ENCODE data around the gene ARHGAP35.
"Not testable (repeated sequence)": the region's sequence is repeated elsewhere in the genome, so short reads cannot be mapped to it uniquely, and the experiment has no call there.

The ARHGAP35 gene

GRCh38 chr19:46868025-46868802 is 7.4 kb downstream of the ARHGAP35 start:
- Mint-ChIP-seq H3K27ac (no peak overlapping the region), H3K4me3 (no peak overlapping the region), H3K36me3 (ENCODE audit: low read depth) (peaks cover 12% of the 10 kb centered on the region), H3K4me1 (ENCODE audit: low read depth) (peaks cover 25% of the 10 kb centered on the region), H3K27me3 (no peaks in the 10 kb centered on the region), H3K9me3 (no peaks in the 10 kb centered on the region)
- intact Hi-C loops (cut with micrococcal nuclease) = loop anchor here (10.0 kb wide), 1 partner anchor 67 kb away; no protein-coding TSS in a partner anchor

DNA sequence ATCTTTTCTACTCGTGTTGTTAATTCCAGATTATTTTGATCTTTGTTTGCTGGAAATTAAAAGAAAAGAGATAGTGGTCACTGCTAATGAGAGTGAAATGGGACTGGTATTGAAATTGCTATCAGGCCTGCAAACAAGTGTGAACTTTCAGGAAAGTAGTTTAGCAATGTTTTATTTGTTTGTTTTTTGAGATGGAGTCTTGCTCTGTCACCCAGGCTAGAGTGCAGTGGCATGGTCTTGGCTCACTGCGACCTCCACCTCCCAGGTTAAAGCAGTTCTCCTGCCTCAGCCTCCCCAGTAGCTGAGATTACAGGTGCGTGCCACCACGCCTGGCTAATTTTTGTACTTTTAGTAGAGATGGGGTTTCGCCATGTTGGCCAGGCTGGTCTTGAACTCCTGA is 10.4 kb downstream of the ARHGAP35 start:
- peaks cover 11% of the 10 kb centered on the region for H3K4me1 Mint-ChIP-seq (ENCODE audit: low read depth)
- H3K27ac Mint-ChIP-seq; H3K27me3 Mint-ChIP-seq; intact Hi-C loops (cut with micrococcal nuclease); H3K9me3 Mint-ChIP-seq; H3K36me3 Mint-ChIP-seq (ENCODE audit: low read depth); H3K4me3 Mint-ChIP-seq: not testable (repeated sequence)

- Mint-ChIP-seq H3K27ac (no peak overlapping the region), H3K4me1 (ENCODE audit: low read depth) (no peaks in the 10 kb centered on the region)
- intact Hi-C loops (cut with micrococcal nuclease) = no loop called here
Observed at GRCh38 chr19:46872967-46873366, 12.2 kb downstream of the ARHGAP35 start.

GRCh38 chr19:46875234-46875633 is 14.4 kb downstream of the ARHGAP35 start:
- intact Hi-C loops (cut with micrococcal nuclease) = no loop called here
- H3K27me3 Mint-ChIP-seq = no peaks in the 10 kb centered on the region
- no peak overlapping the region for H3K27ac Mint-ChIP-seq

More at GRCh38 chr19:46872967-46873366, 12.2 kb downstream of the ARHGAP35 start:
- H3K4me3 Mint-ChIP-seq = no peak overlapping the region
- H3K9me3 Mint-ChIP-seq = no peaks in the 10 kb centered on the region
- H3K36me3 Mint-ChIP-seq (ENCODE audit: low read depth) = peaks cover 6% of the 10 kb centered on the region
- no peaks in the 10 kb centered on the region for H3K27me3 Mint-ChIP-seq

GRCh38 chr19:46875657-46876056 is 14.9 kb downstream of the ARHGAP35 start:
- H3K27me3 Mint-ChIP-seq = no peaks in the 10 kb centered on the region
- H3K4me3 Mint-ChIP-seq = no peak overlapping the region
- no peak overlapping the region for H3K27ac Mint-ChIP-seq
- intact Hi-C loops (cut with micrococcal nuclease) = no loop called here
- H3K4me1 Mint-ChIP-seq (ENCODE audit: low read depth) = no peaks in the 10 kb centered on the region
- no peaks in the 10 kb centered on the region for H3K9me3 Mint-ChIP-seq
- H3K36me3 Mint-ChIP-seq (ENCODE audit: low read depth) = peaks cover 6% of the 10 kb centered on the region

More at GRCh38 chr19:46875234-46875633, 14.4 kb downstream of the ARHGAP35 start:
- peaks cover 6% of the 10 kb centered on the region for H3K36me3 Mint-ChIP-seq (ENCODE audit: low read depth)
- H3K9me3 Mint-ChIP-seq = no peaks in the 10 kb centered on the region
- H3K4me3 Mint-ChIP-seq = no peak overlapping the region
- H3K4me1 Mint-ChIP-seq (ENCODE audit: low read depth) = no peaks in the 10 kb centered on the region

DNA sequence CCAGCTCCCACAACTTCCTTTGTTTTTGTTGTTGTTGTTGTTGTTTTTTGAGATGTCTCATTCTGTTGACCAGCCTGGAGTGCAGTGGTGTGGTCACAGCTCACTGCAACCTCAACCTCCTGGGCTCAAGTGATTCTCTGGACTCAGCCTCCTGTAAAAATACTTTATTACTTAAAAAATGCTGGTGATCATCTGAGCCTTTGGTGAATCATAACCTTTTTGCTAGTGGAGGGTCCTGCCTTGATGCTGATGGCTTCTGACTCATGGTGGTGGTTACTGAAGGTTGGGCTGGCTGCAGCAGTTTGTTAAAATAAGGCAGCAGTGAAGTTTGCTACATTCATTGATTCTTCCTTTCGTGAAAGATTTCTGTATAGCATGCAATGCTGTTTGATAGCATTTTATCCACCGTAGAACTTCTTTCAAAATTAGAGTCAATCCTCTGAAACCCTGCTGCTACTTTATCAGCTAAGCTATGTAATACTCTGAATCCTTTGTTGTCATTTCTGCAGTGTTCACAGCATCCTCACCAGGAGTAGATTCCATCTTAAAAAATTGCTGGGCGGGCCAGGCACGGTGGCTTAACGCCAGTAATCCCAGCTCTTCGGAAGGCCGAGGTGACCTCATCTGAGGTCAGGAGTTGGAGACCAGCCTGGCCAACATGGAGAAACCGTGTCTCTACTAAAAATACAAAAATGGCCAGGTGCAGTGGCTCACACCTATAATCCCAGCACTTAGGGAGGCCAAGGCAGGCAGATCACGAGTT is 18.0 kb downstream of the ARHGAP35 start:
- no peak overlapping the region for H3K27ac Mint-ChIP-seq
- no peaks in the 10 kb centered on the region for H3K27me3 Mint-ChIP-seq
- no peak overlapping the region for H3K4me3 Mint-ChIP-seq
- H3K4me1 Mint-ChIP-seq (ENCODE audit: low read depth) = peaks cover 6% of the 10 kb centered on the region
- intact Hi-C loops (cut with micrococcal nuclease) = no loop called here
- peaks cover 6% of the 10 kb centered on the region for H3K36me3 Mint-ChIP-seq (ENCODE audit: low read depth)
- no peaks in the 10 kb centered on the region for H3K9me3 Mint-ChIP-seq

DNA sequence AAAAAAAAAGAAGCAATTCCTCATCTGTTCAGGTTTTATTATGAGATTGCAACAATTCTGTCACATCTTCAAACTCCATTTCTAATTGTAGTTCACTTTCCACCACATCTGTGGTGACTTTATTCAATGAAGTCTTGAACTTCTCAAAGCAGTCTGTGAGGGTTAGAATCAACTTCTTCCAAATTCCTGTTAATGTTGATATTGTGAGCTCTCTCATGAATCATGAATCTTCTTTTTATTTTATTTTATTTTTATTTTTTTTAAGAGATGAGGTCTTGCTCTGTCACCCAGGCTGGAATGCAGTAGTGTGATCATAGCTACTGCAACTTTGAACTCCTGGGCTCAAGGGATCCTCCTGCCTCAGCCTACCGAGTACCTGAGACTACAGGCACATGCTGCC is 19.6 kb downstream of the ARHGAP35 start:
- Mint-ChIP-seq H3K9me3 (no peaks in the 10 kb centered on the region), H3K4me3 (no peak overlapping the region), H3K36me3 (ENCODE audit: low read depth) (no peaks in the 10 kb centered on the region), H3K27ac (no peak overlapping the region), H3K27me3 (no peaks in the 10 kb centered on the region), H3K4me1 (ENCODE audit: low read depth) (peaks cover 6% of the 10 kb centered on the region)
- intact Hi-C loops (cut with micrococcal nuclease) = no loop called here

- Mint-ChIP-seq H3K27ac (no peak overlapping the region), H3K27me3 (no peaks in the 10 kb centered on the region), H3K4me1 (ENCODE audit: low read depth) (peaks cover 6% of the 10 kb centered on the region), H3K36me3 (ENCODE audit: low read depth) (no peaks in the 10 kb centered on the region), H3K9me3 (no peaks in the 10 kb centered on the region), H3K4me3 (no peak overlapping the region)
- intact Hi-C loops (cut with micrococcal nuclease) = no loop called here
Observed at GRCh38 chr19:46881092-46881491, 20.3 kb downstream of the ARHGAP35 start.

DNA sequence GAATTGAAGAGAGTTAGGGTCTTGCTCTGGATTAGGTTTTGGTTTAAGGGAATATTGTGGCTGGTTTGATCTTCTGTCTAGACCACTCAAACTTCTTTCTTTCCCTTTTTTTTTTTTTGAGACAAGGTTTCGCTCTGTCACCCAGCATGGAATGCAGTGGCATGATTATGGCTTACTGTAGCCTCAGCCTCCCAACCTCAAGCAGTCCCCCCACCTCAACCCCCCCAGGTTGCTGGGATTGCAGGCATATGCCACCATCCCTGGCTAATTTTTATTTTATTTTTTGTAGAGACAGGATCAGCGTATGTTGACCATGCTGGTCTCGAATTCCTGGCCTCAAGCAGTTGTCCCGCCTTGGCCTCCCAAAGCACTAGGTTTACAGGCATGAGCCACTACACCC is 21.2 kb downstream of the ARHGAP35 start:
- Mint-ChIP-seq H3K4me1 (ENCODE audit: low read depth) (peaks cover 12% of the 10 kb centered on the region), H3K36me3 (ENCODE audit: low read depth) (no peaks in the 10 kb centered on the region), H3K27me3 (no peaks in the 10 kb centered on the region), H3K9me3 (no peaks in the 10 kb centered on the region), H3K4me3 (no peak overlapping the region), H3K27ac (no peak overlapping the region)
- intact Hi-C loops (cut with micrococcal nuclease) = no loop called here

GRCh38 chr19:46882751-46883150 is 22.0 kb downstream of the ARHGAP35 start:
- H3K4me1 Mint-ChIP-seq (ENCODE audit: low read depth) = peaks cover 19% of the 10 kb centered on the region
- H3K27ac Mint-ChIP-seq; H3K36me3 Mint-ChIP-seq (ENCODE audit: low read depth); H3K9me3 Mint-ChIP-seq; intact Hi-C loops (cut with micrococcal nuclease); H3K4me3 Mint-ChIP-seq; H3K27me3 Mint-ChIP-seq: not testable (repeated sequence)

DNA sequence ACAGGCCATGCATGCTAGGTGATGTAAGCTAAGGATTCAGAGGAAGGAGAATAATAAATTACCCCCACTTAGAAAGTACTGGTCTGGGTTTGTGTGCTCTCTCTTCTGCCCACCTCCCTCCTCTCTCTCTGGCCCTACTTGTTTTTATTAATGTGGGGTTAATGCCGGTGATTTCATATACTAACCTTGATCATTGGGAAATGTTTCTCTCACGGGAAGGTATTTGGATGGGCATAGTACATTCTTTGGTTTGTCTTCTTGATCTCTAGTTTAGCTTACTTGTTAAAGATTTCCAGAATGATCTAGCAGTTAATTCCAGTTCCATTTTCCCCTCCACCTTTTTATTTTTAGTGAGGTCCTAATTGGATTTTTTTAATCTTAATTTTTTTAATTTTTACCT is 24.6 kb downstream of the ARHGAP35 start:
- intact Hi-C loops (cut with micrococcal nuclease) = no loop called here
- Mint-ChIP-seq H3K4me3 (no peak overlapping the region), H3K27me3 (no peaks in the 10 kb centered on the region), H3K36me3 (ENCODE audit: low read depth) (no peaks in the 10 kb centered on the region), H3K9me3 (no peaks in the 10 kb centered on the region), H3K27ac (no peak overlapping the region), H3K4me1 (ENCODE audit: low read depth) (peaks cover 20% of the 10 kb centered on the region)

GRCh38 chr19:46886546-46887239 is 25.9 kb downstream of the ARHGAP35 start:
- intact Hi-C loops (cut with micrococcal nuclease) = no loop called here
- H3K36me3 Mint-ChIP-seq (ENCODE audit: low read depth) = no peaks in the 10 kb centered on the region
- no peak overlapping the region for H3K4me3 Mint-ChIP-seq
- H3K9me3 Mint-ChIP-seq = no peaks in the 10 kb centered on the region
- H3K4me1 Mint-ChIP-seq (ENCODE audit: low read depth) = peaks cover 20% of the 10 kb centered on the region
- H3K27ac Mint-ChIP-seq = no peak overlapping the region
- H3K27me3 Mint-ChIP-seq = no peaks in the 10 kb centered on the region

DNA sequence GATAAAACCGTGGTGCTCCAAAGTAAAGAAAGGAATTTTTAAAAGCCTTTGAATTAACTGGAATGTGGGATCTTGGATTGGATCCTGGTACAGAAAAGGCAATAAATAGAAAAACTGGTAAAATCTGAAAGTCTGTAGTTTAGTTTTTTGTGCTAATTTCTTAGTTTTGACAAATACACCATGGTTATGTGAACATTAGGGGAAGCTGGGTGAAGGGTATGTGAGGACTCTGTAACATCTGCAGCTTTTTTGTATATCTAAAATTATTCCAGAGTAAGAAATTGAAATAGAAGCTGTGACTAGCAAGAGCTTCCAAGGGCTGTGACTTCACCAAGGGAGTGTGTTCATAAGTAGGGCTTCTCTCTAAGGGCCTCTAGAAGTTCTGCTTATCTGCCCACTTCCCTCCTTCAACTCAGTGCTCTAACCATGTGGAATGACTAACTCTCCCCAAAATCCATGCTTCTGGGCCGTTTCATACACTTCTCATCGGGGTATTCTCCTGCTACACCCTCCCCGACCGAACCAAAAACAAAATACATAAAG is 26.5 kb downstream of the ARHGAP35 start:
- Mint-ChIP-seq H3K36me3 (ENCODE audit: low read depth) (no peaks in the 10 kb centered on the region), H3K27ac (no peak overlapping the region), H3K9me3 (no peaks in the 10 kb centered on the region), H3K4me3 (no peak overlapping the region), H3K27me3 (no peaks in the 10 kb centered on the region), H3K4me1 (ENCODE audit: low read depth) (peaks cover 19% of the 10 kb centered on the region)
- intact Hi-C loops (cut with micrococcal nuclease) = no loop called here

Measured in dendritic cell treated with granulocyte-macrophage colony-stimulating factor and Interleukin-4, amounts not matched to agents 40 ng/mL and 50 ng/mL, for 4 days (primary cell).